HepG2 (cell line): ENCODE results near the gene TP53AIP1. TPM values are rescaled to one million over a fixed set of nuclear protein-coding genes. Genes with fewer than 3 reads are reported as not detected.

ENCODE experiments used
- ATAC-seq: fragments of 200-7000 bp; cut with Tn5 transposase; 3 replicates; pipeline ENCODE4 v1.9.1; 2020; ENCODE audit warnings: mild to moderate bottlenecking, moderate library complexity
- BruUV-seq: library from RNA; stranded (reverse); fragments of 400-500 nt; replicated peaks from 2 replicates; lab custom pipeline; 2021; lab: Mats Ljungman, UMichigan
- CTCF ChIA-PET: fragments of 300-600 bp; formaldehyde crosslinking; extraction: SDS; loops from one replicate; lab custom pipeline; 2021; ENCODE audit warnings: low total read pairs, inconsistent platforms, low intra/inter-chr PET ratio; lab: Yijun Ruan, JAX
- POLR2A ChIA-PET: fragments of 350-600 bp; sonication (Branson Sonifier 250); formaldehyde crosslinking; loops from one replicate; lab custom pipeline; 2020; ENCODE audit warnings: antibody characterized with exemption, inconsistent platforms; lab: Yijun Ruan, JAX
- DNase-seq: peaks from one replicate; pipeline ENCODE4 v3.0.0-alpha.2; 2015; ENCODE audit warnings: low spot score
- FAIRE-seq: peaks from 3 replicates; lab custom pipeline; 2011; peaks lifted over from hg19 to GRCh38; lab: Jason Lieb, UNC
- H2AFZ ChIP-seq: one replicate; pipeline ENCODE4 v1.6.1; 2011; ENCODE audit warnings: low read length, inconsistent platforms
- H3K27ac ChIP-seq: fragments of 300-600 bp; 3 replicates; pipeline ENCODE4 v1.8.0; 2011; ENCODE audit warnings: mixed run types, mild to moderate bottlenecking, mixed read lengths, low read length, inconsistent platforms; ENCODE audit not compliant: insufficient read depth; ENCODE audit errors: extremely low read length
- H3K27me3 ChIP-seq, 2 experiments: fragments of 200-600 bp in 1 of 2; 2 replicates in 1 of 2; 3 replicates in 1 of 2; pipeline versions ENCODE4 v1.6.0 to v1.8.0; 2011; ENCODE audit warnings: low read length in 2 of 2, mild to moderate bottlenecking in 2 of 2, moderate library complexity in 2 of 2, inconsistent platforms in 1 of 2; ENCODE audit not compliant: insufficient read depth in 2 of 2, control insufficient read depth in 1 of 2
- H3K36me3 ChIP-seq, 2 experiments: fragments of 200-600 bp in 1 of 2; replicated peaks in 1 of 2; 2 replicates in 1 of 2; 3 replicates in 1 of 2; pipeline versions ENCODE4 v1.5.1 to v1.8.0; 2011; ENCODE audit warnings: low read length in 2 of 2, inconsistent platforms in 1 of 2; ENCODE audit not compliant: insufficient read depth in 2 of 2, control insufficient read depth in 1 of 2
- H3K4me1 ChIP-seq: 2 replicates; pipeline ENCODE4 v1.5.1; 2012; ENCODE audit warnings: low read length, inconsistent platforms; ENCODE audit not compliant: insufficient read depth
- H3K4me2 ChIP-seq: 2 replicates; pipeline ENCODE4 v1.6.0; 2011; ENCODE audit warnings: low read depth, low read length, inconsistent platforms
- H3K4me3 ChIP-seq, 3 experiments: fragments of 200-600 bp in 1 of 3; sonication (generic), shearing (Covaris generic) in 1 of 3; replicated peaks in 1 of 3; 2 replicates each; pipeline ENCODE4 v1.5.1; 2011 to 2016; ENCODE audit warnings: low read length in 3 of 3, inconsistent platforms in 2 of 3, low read depth in 2 of 3, mild to moderate bottlenecking in 2 of 3, control low read depth in 1 of 3, mixed read lengths in 1 of 3; ENCODE audit not compliant: insufficient read depth in 1 of 3
- H3K79me2 ChIP-seq: one replicate; pipeline ENCODE4 v1.6.1; 2011; ENCODE audit warnings: low read length, inconsistent platforms; ENCODE audit not compliant: insufficient read depth
- H3K9ac ChIP-seq: 2 replicates; pipeline ENCODE4 v1.6.0; 2011; ENCODE audit warnings: mild to moderate bottlenecking, low read depth, low read length, inconsistent platforms; ENCODE audit not compliant: insufficient read depth
- H3K9me3 ChIP-seq: 2 replicates; pipeline ENCODE4 v1.5.1; 2012; ENCODE audit warnings: mild to moderate bottlenecking, low read length
- H4K20me1 ChIP-seq: 2 replicates; pipeline ENCODE4 v1.6.0; 2011; ENCODE audit warnings: inconsistent platforms, mild to moderate bottlenecking, low read length, moderate library complexity; ENCODE audit not compliant: insufficient read depth
- CBX1 ChIP-seq: IDR thresholded peaks from one replicate; pipeline ENCODE4 v1.6.1; 2016; ENCODE audit warnings: antibody characterized with exemption, low read depth
- CTCF ChIP-seq: sonication (generic); formaldehyde crosslinking; IDR thresholded peaks from 2 replicates; pipeline ENCODE4 v1.5.0; 2020; ENCODE audit warnings: mild to moderate bottlenecking, missing genetic modification reagents, moderate library complexity
- GTF2F1 ChIP-seq: fragments of 150-350 bp; IDR thresholded peaks from 2 replicates; pipeline ENCODE4 v1.6.1; 2014; ENCODE audit warnings: low read length
- HOXA3 ChIP-seq: sonication (generic); formaldehyde crosslinking; IDR thresholded peaks from 2 replicates; pipeline ENCODE4 v1.5.0; 2020; ENCODE audit warnings: missing genetic modification reagents
- KAT2B ChIP-seq: fragments of 150-350 bp; IDR thresholded peaks from 2 replicates; pipeline ENCODE4 v1.6.1; 2014; ENCODE audit warnings: low read depth, low read length, borderline replicate concordance
- STAG1 ChIP-seq: sonication (generic); formaldehyde crosslinking; IDR thresholded peaks from 2 replicates; pipeline ENCODE4 v1.4.0; 2020; ENCODE audit warnings: missing genetic modification reagents
- SUZ12 ChIP-seq: fragments of 150-350 bp; IDR thresholded peaks from 2 replicates; pipeline ENCODE4 v1.6.1; 2014; ENCODE audit warnings: low read depth, low read length
- ZNF446 ChIP-seq: sonication (generic); formaldehyde crosslinking; IDR thresholded peaks from 2 replicates; pipeline ENCODE4 v1.5.0; 2020; ENCODE audit warnings: mild to moderate bottlenecking, missing genetic modification reagents
- ZNF891 ChIP-seq: sonication (generic); formaldehyde crosslinking; IDR thresholded peaks from 2 replicates; pipeline ENCODE4 v1.5.0; 2020; ENCODE audit warnings: mild to moderate bottlenecking, missing genetic modification reagents
- WGBS: methylation state at CpG from one replicate; pipeline ENCODE4 v1.1.6; 2017; ENCODE audit warnings: low lambda C conversion rate; 5-methylcytosine and 5-hydroxymethylcytosine counted together
- in situ Hi-C: cut with HindIII; loops from 2 replicates; pipeline ENCODE4 v1.10.0; 2017; ENCODE audit warnings: low pct_unique_long_range_greater_than_20kb; ENCODE audit not compliant: extremely low pct_ligation_motif_present
- intact Hi-C: fragments of 100-400 bp; cut with micrococcal nuclease; formaldehyde crosslinking; loops from one replicate; pipeline ENCODE4 v1.10.0; 2022; ENCODE audit not compliant: unreplicated experiment
- polyA plus RNA-seq, 8 experiments: library from polyadenylated mRNA; depleted of rRNA in 3 of 8; stranded (reverse) in 7 of 8; unstranded in 1 of 8; fragments of >200 nt; fragmentation: Illumina TruSeq in 4 of 8; extraction: Trizol in 4 of 8; gene quantifications; 2 replicates each; pipeline versions ENCODE4 v1.2.1 to v1.2.3, GENCODE V29; 2011 to 2016; ENCODE audit warnings: low read depth in 4 of 8, missing spikeins in 1 of 8, mixed read lengths in 1 of 8; ENCODE audit not compliant: insufficient read depth in 1 of 8
- total RNA-seq, 5 experiments: library from RNA; depleted of rRNA; stranded (reverse); fragments of >200 nt; fragmentation: Illumina TruSeq; extraction: Trizol; gene quantifications; 2 replicates each; pipeline ENCODE4 v1.2.3, GENCODE V29; 2016; ENCODE audit warnings: low read depth in 1 of 5

Gene TP53AIP1
- total and polyA plus RNA-seq, 2 of the 13 experiments (the other 11 are each of a cell fraction or from before 2014, with no cell fraction given) = 0.11 TPM; not detected in 1

- POLR2A ChIA-PET = no interaction called here
- Histone ChIP-seq H3K4me2 (no peak overlapping the region), H3K36me3 (no peaks in the 10 kb centered on the region), H3K27ac (no peak overlapping the region), H3K9me3 (no peaks in the 10 kb centered on the region), H3K4me3 (no peak overlapping the region), H3K4me1 (no peaks in the 10 kb centered on the region), H2AFZ (no peak overlapping the region), H3K79me2 (no peaks in the 10 kb centered on the region), H4K20me1 (no peaks in the 10 kb centered on the region), H3K27me3 (no peaks in the 10 kb centered on the region; a peak in 1 of 5 replicates), H3K9ac (no peak overlapping the region)
- 18% methylated on average over 13 of the region's 13 CpGs for WGBS
- TF ChIP-seq SUZ12 = no peak
- TF ChIP-seq KAT2B = peak; percentile 56; the same call in 1 of the 2 replicates
- in situ Hi-C loops = no loop called here
- ATAC-seq (no peak), DNase-seq (no peak), FAIRE-seq (no peak)
- BruUV-seq = no TSS peak
- CTCF ChIA-PET = no interaction called here
- intact Hi-C loops = loop anchor here (2.0 to 10.0 kb wide), 2 partner anchors 65 to 775 kb away; no protein-coding TSS in a partner anchor
These were observed 7.3 kb upstream of the TP53AIP1 start for GRCh38 chr11:128949791-128950454.

- H3K27me3 ChIP-seq = peaks cover 0 to 3% of the 10 kb centered on the region in 2 experiments; a peak in 1 of 5 replicates
- no peak overlapping the region for H3K27ac ChIP-seq
- ChIA-PET CTCF (interaction anchor here (1.2 to 1.4 kb wide), 2 partner anchors 62 to 64 kb away, joined by 3 to 4 read pairs; no protein-coding TSS in a partner anchor), POLR2A (no interaction called here)
- intact Hi-C loops = loop anchor here (2.0 kb wide), 1 partner anchor 64 kb away; no protein-coding TSS in a partner anchor
- 22% methylated on average over 3 of the region's 3 CpGs for WGBS
- no peaks in the 10 kb centered on the region for H4K20me1 ChIP-seq
- no peak for DNase-seq
- no peak overlapping the region for H3K9ac ChIP-seq
- H3K4me3 ChIP-seq = no peak overlapping the region
- no peaks in the 10 kb centered on the region for H3K9me3 ChIP-seq
- FAIRE-seq = no peak
- TF ChIP-seq GTF2F1 = no peak
- peak; percentile 46 for TF ChIP-seq STAG1 (CRISPR knock-in tag)
- peak; percentile 46 for TF ChIP-seq CTCF
- TF ChIP-seq ZNF891 = no peak
- no peak for TF ChIP-seq HOXA3 (CRISPR knock-in tag)
- TF ChIP-seq CBX1 = no peak
- no peak for TF ChIP-seq ZNF446 (CRISPR knock-in tag)
- no peak overlapping the region for H3K4me2 ChIP-seq
- BruUV-seq = no TSS peak
- H2AFZ ChIP-seq = no peak overlapping the region
- no peaks in the 10 kb centered on the region for H3K79me2 ChIP-seq
- no peaks in the 10 kb centered on the region for H3K4me1 ChIP-seq
- ATAC-seq = peak; percentile 85
- in situ Hi-C loops = no loop called here
- H3K36me3 ChIP-seq = no peaks in the 10 kb centered on the region
These were observed 5.9 kb upstream of the TP53AIP1 start for GRCh38 chr11:128948583-128948982.
